K562 (cell line): ENCODE data around the gene KLF5. TPM values are rescaled to one million over a fixed set of nuclear protein-coding genes. Genes with fewer than 3 reads are reported as not detected.

Experiments
- DPF2 ChIP-seq: fragments of 450-650 bp; IDR thresholded peaks from 2 replicates; pipeline ENCODE4 v1.6.1; 2016
- HCFC1 ChIP-seq: IDR thresholded peaks from 2 replicates; pipeline ENCODE4 v1.6.1; 2012; ENCODE audit warnings: low read depth, low read length, improper control_type of control experiment
- HEY1 ChIP-seq: fragments of 250-450 bp; sonication (Bioruptor Pico); IDR thresholded peaks from 2 replicates; pipeline ENCODE4 v1.5.0; 2020; ENCODE audit warnings: mild to moderate bottlenecking, moderate library complexity, borderline replicate concordance
- MXI1 ChIP-seq: IDR thresholded peaks from 2 replicates; pipeline ENCODE4 v1.6.1; 2011; ENCODE audit warnings: low read depth, mild to moderate bottlenecking, improper control_type of control experiment, low read length
- PTBP1 ChIP-seq: fragments of 200-400 bp; formaldehyde crosslinking; IDR thresholded peaks from 2 replicates; pipeline ENCODE4 v1.6.1; 2017; ENCODE audit warnings: low read depth, low read length
- RBBP5 ChIP-seq: fragments of 200-600 bp; sonication (generic); IDR thresholded peaks from 2 replicates; pipeline ENCODE4 v1.6.1; 2012; ENCODE audit warnings: borderline replicate concordance, mild to moderate bottlenecking, low read length, control low read depth, inconsistent platforms; ENCODE audit not compliant: insufficient read depth, poor library complexity, severe bottlenecking
- SAP30 ChIP-seq: fragments of 200-600 bp; sonication (generic); IDR thresholded peaks from 2 replicates; pipeline ENCODE4 v1.6.1; 2012; ENCODE audit warnings: borderline replicate concordance, low read depth, mild to moderate bottlenecking, moderate library complexity, low read length, control low read depth, inconsistent platforms; ENCODE audit not compliant: insufficient read depth, poor library complexity, severe bottlenecking
- ZEB2 ChIP-seq: fragments of 450-650 bp; IDR thresholded peaks from 2 replicates; pipeline ENCODE4 v1.6.1; 2016
- polyA plus RNA-seq, 8 experiments: library from polyadenylated mRNA; depleted of rRNA in 4 of 8; stranded (reverse) in 5 of 8; unstranded in 3 of 8; fragments of >200 nt; fragmentation: Nextera tagmentation in 2 of 8; fragmentation: Illumina TruSeq in 1 of 8; extraction: Ambion mirVana in 2 of 8; extraction: Trizol in 1 of 8; gene quantifications; 2 replicates each; pipeline versions ENCODE4 v1.2.1 to v1.2.3, GENCODE V29; 2011 to 2014; ENCODE audit warnings: inconsistent platforms in 1 of 8, missing spikeins in 1 of 8
- total RNA-seq, 7 experiments: library from RNA; depleted of rRNA in 6 of 7; stranded (reverse); fragments of >200 nt in 6 of 7; fragmentation: Illumina TruSeq in 2 of 7; extraction: Trizol in 2 of 7; gene quantifications; 2 replicates each; pipeline versions ENCODE4 v1.2.1 to v1.2.3, GENCODE V29; 2011 to 2021; ENCODE audit warnings: low replicate concordance in 1 of 7
- TF ChIP-seq, protein P1 (sequence below): sonication (generic); formaldehyde crosslinking; IDR thresholded peaks from 2 replicates; pipeline ENCODE4 v1.9.0; 2022; ENCODE audit warnings: mild to moderate bottlenecking, missing genetic modification reagents
- TF ChIP-seq, protein P2 (sequence below): fragments of 450-650 bp; formaldehyde crosslinking; IDR thresholded peaks from 2 replicates; pipeline ENCODE4 v1.4.0; 2020; ENCODE audit warnings: mild to moderate bottlenecking, mixed read lengths
- TF ChIP-seq, protein P3 (sequence below), 2 experiments: fragments of 450-650 bp; IDR thresholded peaks; 2 replicates each; pipeline ENCODE4 v1.6.1; 2016; ENCODE audit warnings: mild to moderate bottlenecking in 2 of 2, borderline replicate concordance in 1 of 2, low read depth in 1 of 2, moderate library complexity in 1 of 2
- TF ChIP-seq, protein P4 (sequence below): fragments of 250-450 bp; sonication (Bioruptor Pico); IDR thresholded peaks from 2 replicates; pipeline ENCODE4 v1.8.0; 2022; ENCODE audit warnings: inconsistent platforms

The KLF5 gene
- total and polyA plus RNA-seq, 9 of the 15 experiments (the other 6 are each of a cell fraction or from before 2014, with no cell fraction given), result 0.17 to 1.0 (median 0.36) TPM

DNA sequence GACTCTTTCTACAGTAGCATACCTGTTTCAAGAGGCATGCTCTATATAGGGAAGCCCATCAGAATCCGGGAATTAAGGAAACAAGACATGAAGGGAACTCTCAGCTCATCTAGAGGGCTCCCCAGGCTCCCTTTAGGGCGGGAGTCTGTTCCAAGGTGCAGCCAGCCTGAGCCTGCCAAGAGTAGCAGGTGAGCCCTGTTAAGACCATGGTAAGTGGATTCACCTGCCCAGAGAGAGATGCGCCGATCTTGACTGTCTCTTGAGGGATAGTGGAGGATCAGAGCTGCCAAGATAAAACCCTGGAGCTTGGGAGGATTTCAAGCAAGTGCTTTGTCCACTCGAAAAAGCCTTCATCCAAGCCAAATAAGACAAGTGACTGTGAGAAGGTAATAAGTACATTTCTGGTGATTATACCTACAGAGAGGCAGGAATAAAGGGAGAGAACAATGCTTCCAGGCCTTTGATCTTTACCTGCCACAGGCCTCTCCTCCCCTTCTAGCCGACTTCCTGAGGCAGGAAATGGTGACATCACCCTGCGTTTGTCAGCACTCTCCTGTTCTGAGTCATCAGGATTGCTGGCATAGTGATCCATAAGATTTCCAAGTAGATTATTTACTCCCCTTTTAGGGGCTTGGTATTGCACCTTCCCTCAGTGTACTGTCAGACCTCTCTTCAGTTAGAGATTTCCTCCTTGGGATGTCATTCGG is 31.5 kb downstream of the KLF5 start (continued):
- TF ChIP-seq, protein P1, sequence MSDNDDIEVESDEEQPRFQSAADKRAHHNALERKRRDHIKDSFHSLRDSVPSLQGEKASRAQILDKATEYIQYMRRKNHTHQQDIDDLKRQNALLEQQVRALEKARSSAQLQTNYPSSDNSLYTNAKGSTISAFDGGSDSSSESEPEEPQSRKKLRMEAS (CRISPR knock-in tag), result no peak
- TF ChIP-seq, protein P2, sequence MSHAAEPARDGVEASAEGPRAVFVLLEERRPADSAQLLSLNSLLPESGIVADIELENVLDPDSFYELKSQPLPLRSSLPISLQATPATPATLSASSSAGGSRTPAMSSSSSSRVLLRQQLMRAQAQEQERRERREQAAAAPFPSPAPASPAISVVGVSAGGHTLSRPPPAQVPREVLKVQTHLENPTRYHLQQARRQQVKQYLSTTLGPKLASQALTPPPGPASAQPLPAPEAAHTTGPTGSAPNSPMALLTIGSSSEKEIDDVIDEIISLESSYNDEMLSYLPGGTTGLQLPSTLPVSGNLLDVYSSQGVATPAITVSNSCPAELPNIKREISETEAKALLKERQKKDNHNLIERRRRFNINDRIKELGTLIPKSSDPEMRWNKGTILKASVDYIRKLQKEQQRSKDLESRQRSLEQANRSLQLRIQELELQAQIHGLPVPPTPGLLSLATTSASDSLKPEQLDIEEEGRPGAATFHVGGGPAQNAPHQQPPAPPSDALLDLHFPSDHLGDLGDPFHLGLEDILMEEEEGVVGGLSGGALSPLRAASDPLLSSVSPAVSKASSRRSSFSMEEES (CRISPR knock-in tag), result no peak
- TF ChIP-seq, protein P3, sequence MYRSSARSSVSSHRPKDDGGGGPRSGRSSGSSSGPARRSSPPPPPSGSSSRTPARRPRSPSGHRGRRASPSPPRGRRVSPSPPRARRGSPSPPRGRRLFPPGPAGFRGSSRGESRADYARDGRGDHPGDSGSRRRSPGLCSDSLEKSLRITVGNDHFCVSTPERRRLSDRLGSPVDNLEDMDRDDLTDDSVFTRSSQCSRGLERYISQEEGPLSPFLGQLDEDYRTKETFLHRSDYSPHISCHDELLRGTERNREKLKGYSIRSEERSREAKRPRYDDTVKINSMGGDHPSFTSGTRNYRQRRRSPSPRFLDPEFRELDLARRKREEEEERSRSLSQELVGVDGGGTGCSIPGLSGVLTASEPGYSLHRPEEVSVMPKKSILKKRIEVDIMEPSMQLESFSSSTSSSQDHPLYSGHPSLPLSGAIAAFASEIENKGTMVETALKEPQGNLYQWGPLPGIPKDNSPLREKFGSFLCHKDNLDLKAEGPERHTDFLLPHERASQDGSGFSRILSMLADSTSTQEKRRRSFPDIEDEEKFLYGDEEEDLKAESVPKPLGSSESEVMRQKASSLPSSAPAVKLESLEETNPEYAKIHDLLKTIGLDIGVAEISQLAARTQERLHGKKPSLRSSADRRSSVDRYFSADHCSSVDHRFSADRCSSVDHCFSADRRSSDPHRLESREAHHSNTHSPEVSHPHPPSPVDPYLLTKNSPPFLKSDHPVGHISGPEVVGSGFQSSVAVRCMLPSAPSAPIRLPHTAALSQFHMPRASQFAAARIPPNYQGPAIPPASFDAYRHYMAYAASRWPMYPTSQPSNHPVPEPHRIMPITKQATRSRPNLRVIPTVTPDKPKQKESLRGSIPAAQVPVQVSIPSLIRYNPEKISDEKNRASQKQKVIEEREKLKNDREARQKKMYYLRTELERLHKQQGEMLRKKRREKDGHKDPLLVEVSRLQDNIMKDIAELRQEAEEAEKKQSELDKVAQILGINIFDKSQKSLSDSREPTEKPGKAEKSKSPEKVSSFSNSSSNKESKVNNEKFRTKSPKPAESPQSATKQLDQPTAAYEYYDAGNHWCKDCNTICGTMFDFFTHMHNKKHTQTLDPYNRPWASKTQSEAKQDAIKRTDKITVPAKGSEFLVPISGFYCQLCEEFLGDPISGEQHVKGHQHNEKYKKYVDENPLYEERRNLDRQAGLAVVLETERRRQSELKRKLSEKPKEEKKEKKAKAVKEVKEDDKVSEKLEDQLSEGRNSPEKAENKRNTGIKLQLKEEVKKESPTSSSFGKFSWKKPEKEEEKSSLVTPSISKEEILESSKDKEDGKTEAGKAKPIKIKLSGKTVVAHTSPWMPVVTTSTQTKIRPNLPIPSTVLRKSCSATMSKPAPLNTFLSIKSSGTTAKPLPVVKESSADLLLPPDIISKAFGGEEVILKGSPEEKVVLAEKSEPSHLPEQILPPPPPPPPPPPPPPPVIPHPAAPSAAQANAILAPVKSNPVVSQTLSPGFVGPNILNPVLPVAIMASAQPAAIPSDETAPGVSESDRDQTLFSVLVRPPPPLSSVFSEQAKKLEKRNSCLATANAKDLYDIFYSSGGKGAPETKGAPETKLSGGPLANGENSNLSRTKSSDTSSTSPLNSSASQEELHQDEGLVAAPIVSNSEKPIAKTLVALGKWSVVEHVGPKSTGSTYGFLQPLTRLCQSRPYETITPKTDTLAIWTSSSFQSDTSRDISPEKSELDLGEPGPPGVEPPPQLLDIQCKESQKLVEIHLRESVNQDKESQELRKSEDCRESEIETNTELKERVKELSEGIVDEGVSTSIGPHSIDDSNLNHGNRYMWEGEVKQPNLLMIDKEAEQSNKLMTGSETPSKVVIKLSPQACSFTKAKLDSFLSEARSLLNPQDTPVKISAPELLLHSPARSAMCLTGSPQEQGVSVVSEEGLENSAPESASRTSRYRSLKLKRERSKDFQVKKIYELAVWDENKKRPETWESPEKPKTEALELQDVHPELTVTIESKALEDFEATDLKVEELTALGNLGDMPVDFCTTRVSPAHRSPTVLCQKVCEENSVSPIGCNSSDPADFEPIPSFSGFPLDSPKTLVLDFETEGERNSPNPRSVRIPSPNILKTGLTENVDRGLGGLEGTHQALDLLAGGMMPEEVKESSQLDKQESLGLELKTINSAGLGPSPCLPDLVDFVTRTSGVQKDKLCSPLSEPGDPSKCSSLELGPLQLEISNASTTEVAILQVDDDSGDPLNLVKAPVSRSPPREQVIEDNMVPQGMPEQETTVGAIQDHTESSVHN (IDR thresholded peaks at IDR 0.05; ENCODE audit: borderline replicate concordance in 1 of 2, low read depth in 1 of 2), result no peak
- TF ChIP-seq ZEB2 (peak; percentile 79), SAP30 (no peak), PTBP1 (no peak), HEY1 (CRISPR knock-in tag) (no peak), HCFC1 (no peak), RBBP5 (no peak), MXI1 (no peak), DPF2 (peak; percentile 63)
- TF ChIP-seq, protein P4, sequence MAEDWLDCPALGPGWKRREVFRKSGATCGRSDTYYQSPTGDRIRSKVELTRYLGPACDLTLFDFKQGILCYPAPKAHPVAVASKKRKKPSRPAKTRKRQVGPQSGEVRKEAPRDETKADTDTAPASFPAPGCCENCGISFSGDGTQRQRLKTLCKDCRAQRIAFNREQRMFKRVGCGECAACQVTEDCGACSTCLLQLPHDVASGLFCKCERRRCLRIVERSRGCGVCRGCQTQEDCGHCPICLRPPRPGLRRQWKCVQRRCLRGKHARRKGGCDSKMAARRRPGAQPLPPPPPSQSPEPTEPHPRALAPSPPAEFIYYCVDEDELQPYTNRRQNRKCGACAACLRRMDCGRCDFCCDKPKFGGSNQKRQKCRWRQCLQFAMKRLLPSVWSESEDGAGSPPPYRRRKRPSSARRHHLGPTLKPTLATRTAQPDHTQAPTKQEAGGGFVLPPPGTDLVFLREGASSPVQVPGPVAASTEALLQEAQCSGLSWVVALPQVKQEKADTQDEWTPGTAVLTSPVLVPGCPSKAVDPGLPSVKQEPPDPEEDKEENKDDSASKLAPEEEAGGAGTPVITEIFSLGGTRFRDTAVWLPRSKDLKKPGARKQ (CRISPR knock-in tag), result no peak
